DND-41 (cell line): ENCODE data around the gene SLC16A1.

Experiments
- CTCF ChIP-seq: IDR thresholded peaks from 2 replicates; pipeline ENCODE4 v1.5.1; 2012; ENCODE audit warnings: borderline replicate concordance, low read length, moderate library complexity, mild to moderate bottlenecking; ENCODE audit not compliant: poor library complexity, severe bottlenecking; ENCODE audit errors: extremely low read depth
- EZH2 ChIP-seq: IDR thresholded peaks from 3 replicates; pipeline ENCODE4 v1.6.1; 2012; ENCODE audit warnings: borderline replicate concordance, low read depth, mild to moderate bottlenecking, moderate library complexity, low read length, inconsistent platforms; ENCODE audit not compliant: severe bottlenecking

- TF ChIP-seq CTCF: no peak
- TF ChIP-seq EZH2: no peak
Measured at GRCh38 chr1:112872551-112872962, 83.4 kb downstream of the SLC16A1 start.
